K562 (cell line): ENCODE data around the gene TBC1D16. TPM values are rescaled to one million over a fixed set of nuclear protein-coding genes. Genes with fewer than 3 reads are reported as not detected.

ENCODE experiments used
- ATAC-seq: fragments of 200-7000 bp; cut with Tn5 transposase; 3 replicates; pipeline ENCODE4 v1.9.1; 2020; ENCODE audit warnings: moderate library complexity
- BruUV-seq: library from RNA; stranded (reverse); fragments of 400-500 nt; replicated peaks from 2 replicates; lab custom pipeline; 2021; lab: Mats Ljungman, UMichigan
- CTCF ChIA-PET: fragments of 300-600 bp; formaldehyde crosslinking; extraction: SDS; loops from one replicate; lab custom pipeline; 2021; ENCODE audit warnings: low intra/inter-chr PET ratio; lab: Yijun Ruan, JAX
- POLR2A ChIA-PET: fragments of 300-600, 350-650 bp; sonication (Branson Sonifier 250); formaldehyde crosslinking; extraction: SDS; loops from one replicate; lab custom pipeline; 2021; ENCODE audit warnings: antibody characterized with exemption, inconsistent platforms; lab: Yijun Ruan, JAX
- DNase-seq, 4 experiments: peaks; one replicate each; pipeline versions ENCODE4 v3.0.0 to v3.0.0-alpha.2; 2011 to 2018; ENCODE audit warnings: low spot score in 3 of 4, mixed read lengths in 3 of 4; ENCODE audit errors: extremely low read depth in 1 of 4
- FAIRE-seq: peaks from 2 replicates; lab custom pipeline; 2011; peaks lifted over from hg19 to GRCh38; lab: Jason Lieb, UNC
- H2AFZ ChIP-seq: 2 replicates; pipeline ENCODE4 v1.6.0; 2011; ENCODE audit warnings: low read depth, low read length, control low read depth, inconsistent platforms
- H3K27ac ChIP-seq: fragments of 200-600 bp; 3 replicates; pipeline ENCODE4 v1.8.0; 2011; ENCODE audit warnings: low read depth, mild to moderate bottlenecking, control low read depth, inconsistent platforms, low read length, moderate library complexity, mixed read lengths; ENCODE audit errors: extremely low read depth
- H3K27me3 ChIP-seq, 2 experiments: fragments of 300-600 bp in 1 of 2; 2 replicates in 1 of 2; 3 replicates in 1 of 2; pipeline versions ENCODE4 v1.6.0 to v1.8.0; 2011; ENCODE audit warnings: inconsistent platforms in 2 of 2, low read length in 2 of 2, mild to moderate bottlenecking in 1 of 2, mixed read lengths in 1 of 2, moderate library complexity in 1 of 2; ENCODE audit not compliant: control insufficient read depth in 2 of 2, insufficient read depth in 2 of 2
- H3K36me3 ChIP-seq: fragments of 300-600 bp; 3 replicates; pipeline ENCODE4 v1.8.0; 2011; ENCODE audit warnings: mild to moderate bottlenecking, low read length, inconsistent platforms; ENCODE audit not compliant: control insufficient read depth, insufficient read depth
- H3K4me1 ChIP-seq, 2 experiments: fragments of 200-600 bp in 1 of 2; replicated peaks in 1 of 2; 2 replicates in 1 of 2; 3 replicates in 1 of 2; pipeline versions ENCODE4 v1.5.1 to v1.8.0; 2011; ENCODE audit warnings: inconsistent platforms in 2 of 2, low read length in 2 of 2, mild to moderate bottlenecking in 1 of 2, mixed read lengths in 1 of 2, moderate library complexity in 1 of 2; ENCODE audit not compliant: control insufficient read depth in 2 of 2, insufficient read depth in 2 of 2
- H3K4me2 ChIP-seq: 2 replicates; pipeline ENCODE4 v1.6.1; 2011; ENCODE audit warnings: low read length, control low read depth, inconsistent platforms, mixed read lengths; ENCODE audit not compliant: insufficient read depth
- H3K4me3 ChIP-seq: fragments of 200-600 bp; sonication (generic), shearing (Covaris generic); 2 replicates; pipeline ENCODE4 v1.5.1; 2016; ENCODE audit warnings: control low read depth, inconsistent platforms
- H3K79me2 ChIP-seq: fragments of 200-600 bp; 3 replicates; pipeline ENCODE4 v1.8.0; 2011; ENCODE audit warnings: low read length, inconsistent platforms; ENCODE audit not compliant: control insufficient read depth, insufficient read depth
- H3K9ac ChIP-seq, 2 experiments: 2 replicates each; pipeline versions ENCODE4 v1.6.0 to v1.6.1; 2011; ENCODE audit warnings: low read depth in 2 of 2, low read length in 2 of 2, control low read depth in 1 of 2, inconsistent platforms in 1 of 2, mild to moderate bottlenecking in 1 of 2, mixed read lengths in 1 of 2; ENCODE audit not compliant: insufficient read depth in 1 of 2
- H3K9me1 ChIP-seq: one replicate; pipeline ENCODE4 v1.6.0; 2011; ENCODE audit warnings: inconsistent platforms, mild to moderate bottlenecking, low read length, moderate library complexity; ENCODE audit not compliant: control insufficient read depth, insufficient read depth
- H3K9me3 ChIP-seq: replicated peaks from 2 replicates; pipeline ENCODE4 v1.5.1; 2011; ENCODE audit warnings: low read depth, low read length, inconsistent platforms; ENCODE audit not compliant: control insufficient read depth, insufficient read depth
- H4K20me1 ChIP-seq: replicated peaks from 2 replicates; pipeline ENCODE4 v1.6.1; 2011; ENCODE audit warnings: low read length, inconsistent platforms, mixed read lengths; ENCODE audit not compliant: control insufficient read depth, insufficient read depth
- CHD1 ChIP-seq: fragments of 200-600 bp; sonication (generic); IDR thresholded peaks from one replicate; pipeline ENCODE4 v1.6.1; 2012; ENCODE audit warnings: mild to moderate bottlenecking, moderate library complexity, low read length, inconsistent platforms
- HEY1 ChIP-seq: fragments of 250-450 bp; sonication (Bioruptor Pico); IDR thresholded peaks from 2 replicates; pipeline ENCODE4 v1.5.0; 2020; ENCODE audit warnings: mild to moderate bottlenecking, moderate library complexity, borderline replicate concordance
- KAT7 ChIP-seq: sonication (generic); formaldehyde crosslinking; IDR thresholded peaks from 2 replicates; pipeline ENCODE4 v1.8.0; 2022; ENCODE audit warnings: missing genetic modification reagents, mild to moderate bottlenecking, borderline replicate concordance
- SETDB1 ChIP-seq: IDR thresholded peaks from one replicate; pipeline ENCODE4 v1.6.1; 2012; ENCODE audit warnings: low read length, control low read depth, inconsistent platforms
- SNRNP70 ChIP-seq: fragments of 200-400 bp; formaldehyde crosslinking; optimal IDR thresholded peaks from 2 replicates; pipeline ENCODE3; 2017; ENCODE audit warnings: low read depth, low read length
- STAT5B ChIP-seq: fragments of 250-450 bp; sonication (Bioruptor Pico); IDR thresholded peaks from 2 replicates; pipeline ENCODE4 v1.8.0; 2021; ENCODE audit warnings: mild to moderate bottlenecking, inconsistent platforms
- TEAD1 ChIP-seq, 2 experiments: fragments of 450-650 bp in 1 of 2; sonication (generic) in 1 of 2; formaldehyde crosslinking; IDR thresholded peaks; 2 replicates each; pipeline versions ENCODE4 v1.4.0 to v1.8.0; 2020 to 2022; ENCODE audit warnings: mild to moderate bottlenecking in 2 of 2, missing genetic modification reagents in 1 of 2
- TSC22D4 ChIP-seq: fragments of 450-650 bp; IDR thresholded peaks from 2 replicates; pipeline ENCODE4 v1.6.1; 2016; ENCODE audit warnings: missing genetic modification characterization, missing biosample characterization, control low read depth
- ZEB2 ChIP-seq: fragments of 450-650 bp; IDR thresholded peaks from 2 replicates; pipeline ENCODE4 v1.6.1; 2016
- ZFP91 ChIP-seq: sonication (generic); formaldehyde crosslinking; IDR thresholded peaks from 2 replicates; pipeline ENCODE4 v1.8.0; 2022; ENCODE audit warnings: mild to moderate bottlenecking, missing genetic modification reagents
- ZNF212 ChIP-seq: fragments of 450-650 bp; formaldehyde crosslinking; IDR thresholded peaks from 2 replicates; pipeline ENCODE4 v1.4.0; 2020; ENCODE audit warnings: mild to moderate bottlenecking
- ZNF217 ChIP-seq: sonication (generic); formaldehyde crosslinking; IDR thresholded peaks from 2 replicates; pipeline ENCODE4 v1.8.0; 2022; ENCODE audit warnings: mild to moderate bottlenecking, missing genetic modification reagents
- ZNF512 ChIP-seq: IDR thresholded peaks from 2 replicates; pipeline ENCODE4 v1.6.1; 2016; ENCODE audit warnings: missing genetic modification characterization, missing compliant biosample characterization
- WGBS: fragments of 100-300 bp; shearing (Covaris generic); methylation state at CpG from one replicate; pipeline ENCODE4 v1.1.6; 2016; ENCODE audit warnings: low coverage, mixed read lengths; ENCODE audit not compliant: insufficient coverage; ENCODE audit errors: missing lambda C conversion rate; 5-methylcytosine and 5-hydroxymethylcytosine counted together
- in situ Hi-C: fragments of 300-500 bp; cut with MboI; formaldehyde crosslinking; loops from 4 replicates; pipeline ENCODE4 v1.15.0; 2018; ENCODE audit warnings: inconsistent platforms, mixed read lengths
- intact Hi-C: fragments of 100-400 bp; cut with micrococcal nuclease; formaldehyde crosslinking; loops from 2 replicates; pipeline ENCODE4 v1.14.2; 2022
- polyA plus RNA-seq, 8 experiments: library from polyadenylated mRNA; depleted of rRNA in 4 of 8; stranded (reverse) in 5 of 8; unstranded in 3 of 8; fragments of >200 nt; fragmentation: Nextera tagmentation in 2 of 8; fragmentation: Illumina TruSeq in 1 of 8; extraction: Ambion mirVana in 2 of 8; extraction: Trizol in 1 of 8; gene quantifications; 2 replicates each; pipeline versions ENCODE4 v1.2.1 to v1.2.3, GENCODE V29; 2011 to 2014; ENCODE audit warnings: inconsistent platforms in 1 of 8, missing spikeins in 1 of 8
- total RNA-seq, 7 experiments: library from RNA; depleted of rRNA in 6 of 7; stranded (reverse); fragments of >200 nt in 6 of 7; fragmentation: Illumina TruSeq in 2 of 7; extraction: Trizol in 2 of 7; gene quantifications; 2 replicates each; pipeline versions ENCODE4 v1.2.1 to v1.2.3, GENCODE V29; 2011 to 2021; ENCODE audit warnings: low replicate concordance in 1 of 7

The TBC1D16 gene
- total and polyA plus RNA-seq, 9 of the 15 experiments (the other 6 are each of a cell fraction or from before 2014, with no cell fraction given): 0.01 to 0.20 (median 0.03) TPM; not detected in 1

GRCh38 chr17:80083136-80083661 is 47.5 kb upstream of the TBC1D16 start:
- Histone ChIP-seq H3K9ac (no peak overlapping the region), H3K4me1 (peaks cover 0 to 7% of the 10 kb centered on the region in 2 experiments; a peak in 1 of 5 replicates), H3K27ac (no peak overlapping the region), H3K79me2 (no peaks in the 10 kb centered on the region), H2AFZ (no peak overlapping the region), H3K9me3 (no peaks in the 10 kb centered on the region), H3K9me1 (no peaks in the 10 kb centered on the region), H3K27me3 (peaks cover 40 to 64% of the 10 kb centered on the region in 2 experiments), H3K4me3 (no peak overlapping the region), H4K20me1 (peaks cover 5% of the 10 kb centered on the region), H3K36me3 (no peaks in the 10 kb centered on the region), H3K4me2 (no peak overlapping the region)
- POLR2A ChIA-PET: interaction anchor here (0.6 to 1.7 kb wide), 2 partner anchors 10 to 15 kb away, joined by 3 to 6 read pairs; no protein-coding TSS in a partner anchor
- in situ Hi-C loops (no loop called here), intact Hi-C loops (loop anchor here (5.0 kb wide), 1 partner anchor 109 kb away; no protein-coding TSS in a partner anchor)
- DNase-seq (no peak), FAIRE-seq (no peak), ATAC-seq (no peak)
- TF ChIP-seq ZEB2 (no peak), KAT7 (CRISPR knock-in tag) (no peak), CHD1 (no peak), TEAD1 (CRISPR knock-in tag; IDR thresholded peaks at IDR 0.05) (no peak), ZNF512 (tag) (no peak), ZNF212 (CRISPR knock-in tag) (no peak), ZNF217 (CRISPR knock-in tag) (no peak), STAT5B (CRISPR knock-in tag) (no peak), HEY1 (CRISPR knock-in tag) (no peak), SNRNP70 (no peak), TSC22D4 (tag) (no peak), ZFP91 (no peak), SETDB1 (no peak)
- no TSS peak for BruUV-seq
- WGBS: 15% methylated on average over 7 of the region's 13 CpGs
- CTCF ChIA-PET: interaction anchor here (1.0 kb wide), 1 partner anchor 899 kb away, joined by 4 read pairs; no protein-coding TSS in a partner anchor
